K562 (cell line): ENCODE results near the gene OSGIN1. TPM values are rescaled to one million over a fixed set of nuclear protein-coding genes. Genes with fewer than 3 reads are reported as not detected.
A peak's percentile ranks its signal among the peaks of the same experiment; 100 is the strongest.

Source experiments
- ADNP ChIP-seq: fragments of 200-800 bp; sonication (Bioruptor generic); IDR thresholded peaks from 2 replicates; pipeline ENCODE4 v1.6.1; 2016; ENCODE audit warnings: missing genetic modification characterization, missing compliant biosample characterization
- BACH1 ChIP-seq: fragments of 200-800 bp; sonication (Bioruptor generic); IDR thresholded peaks from 2 replicates; pipeline ENCODE4 v1.6.1; 2016; ENCODE audit warnings: missing genetic modification characterization, missing compliant biosample characterization
- DIDO1 ChIP-seq: fragments of 450-650 bp; IDR thresholded peaks from 2 replicates; pipeline ENCODE4 v1.6.1; 2016; ENCODE audit warnings: low read depth, missing biosample characterization, missing genetic modification characterization
- ERF ChIP-seq: fragments of 450-650 bp; formaldehyde crosslinking; IDR thresholded peaks from 2 replicates; pipeline ENCODE4 v1.4.0; 2020; ENCODE audit warnings: mild to moderate bottlenecking, mixed read lengths
- FOXA3 ChIP-seq, 2 experiments: fragments of 450-650 bp in 1 of 2; sonication (generic) in 1 of 2; formaldehyde crosslinking; IDR thresholded peaks in 1 of 2; conservative IDR thresholded peaks in 1 of 2; 2 replicates each; pipeline versions ENCODE4 v1.4.0 to v1.8.0; 2020 to 2022; ENCODE audit warnings: mild to moderate bottlenecking in 2 of 2, missing genetic modification reagents in 1 of 2
- MECOM ChIP-seq: fragments of 250-450 bp; sonication (Bioruptor Pico); IDR thresholded peaks from 2 replicates; pipeline ENCODE4 v1.8.0; 2022; ENCODE audit warnings: inconsistent platforms
- PHF8 ChIP-seq: fragments of 200-600 bp; sonication (generic); IDR thresholded peaks from 2 replicates; pipeline ENCODE4 v1.6.1; 2012; ENCODE audit warnings: mixed run types, mild to moderate bottlenecking, inconsistent platforms, low read length, moderate library complexity, borderline replicate concordance
- SMAD4 ChIP-seq: fragments of 250-450 bp; sonication (Bioruptor Pico); conservative IDR thresholded peaks from 2 replicates; pipeline ENCODE4 v1.8.0; 2021; ENCODE audit warnings: inconsistent platforms, mild to moderate bottlenecking, moderate library complexity
- SMARCA4 ChIP-seq: fragments of 450-650 bp; IDR thresholded peaks from 2 replicates; pipeline ENCODE4 v1.6.1; 2016
- SMC3 ChIP-seq: conservative IDR thresholded peaks from 2 replicates; pipeline ENCODE4 v1.6.1; 2011; ENCODE audit warnings: low read depth, low read length, improper control_type of control experiment; ENCODE audit not compliant: insufficient read depth
- SNRNP70 ChIP-seq: fragments of 200-400 bp; formaldehyde crosslinking; optimal IDR thresholded peaks from 2 replicates; pipeline ENCODE3; 2017; ENCODE audit warnings: low read depth, low read length
- ZFX ChIP-seq: sonication (generic); formaldehyde crosslinking; IDR thresholded peaks from 2 replicates; pipeline ENCODE4 v1.8.0; 2022; ENCODE audit warnings: mild to moderate bottlenecking, missing genetic modification reagents, moderate library complexity
- polyA plus RNA-seq, 8 experiments: library from polyadenylated mRNA; depleted of rRNA in 4 of 8; stranded (reverse) in 5 of 8; unstranded in 3 of 8; fragments of >200 nt; fragmentation: Nextera tagmentation in 2 of 8; fragmentation: Illumina TruSeq in 1 of 8; extraction: Ambion mirVana in 2 of 8; extraction: Trizol in 1 of 8; gene quantifications; 2 replicates each; pipeline versions ENCODE4 v1.2.1 to v1.2.3, GENCODE V29; 2011 to 2014; ENCODE audit warnings: inconsistent platforms in 1 of 8, missing spikeins in 1 of 8
- total RNA-seq, 7 experiments: library from RNA; depleted of rRNA in 6 of 7; stranded (reverse); fragments of >200 nt in 6 of 7; fragmentation: Illumina TruSeq in 2 of 7; extraction: Trizol in 2 of 7; gene quantifications; 2 replicates each; pipeline versions ENCODE4 v1.2.1 to v1.2.3, GENCODE V29; 2011 to 2021; ENCODE audit warnings: low replicate concordance in 1 of 7
- TF ChIP-seq, protein P1 (sequence below): fragments of 450-650 bp; formaldehyde crosslinking; IDR thresholded peaks from 2 replicates; pipeline ENCODE4 v1.4.0; 2020; ENCODE audit warnings: mild to moderate bottlenecking, moderate library complexity
- TF ChIP-seq, protein P2 (sequence below): sonication (generic); formaldehyde crosslinking; IDR thresholded peaks from 2 replicates; pipeline ENCODE4 v1.5.0; 2020; ENCODE audit warnings: missing genetic modification reagents
- TF ChIP-seq, protein P3 (sequence below), 2 experiments: fragments of 450-650 bp in 1 of 2; sonication (generic) in 1 of 2; formaldehyde crosslinking in 1 of 2; IDR thresholded peaks; 2 replicates each; pipeline versions ENCODE4 v1.7.1 to v1.9.0; 2016 to 2022; ENCODE audit warnings: inconsistent platforms in 1 of 2, mild to moderate bottlenecking in 1 of 2, missing genetic modification reagents in 1 of 2

The OSGIN1 gene
- total and polyA plus RNA-seq, 9 of the 15 experiments (the other 6 are each of a cell fraction or from before 2014, with no cell fraction given) = 0.03 to 3.6 (median 1.6) TPM

DNA sequence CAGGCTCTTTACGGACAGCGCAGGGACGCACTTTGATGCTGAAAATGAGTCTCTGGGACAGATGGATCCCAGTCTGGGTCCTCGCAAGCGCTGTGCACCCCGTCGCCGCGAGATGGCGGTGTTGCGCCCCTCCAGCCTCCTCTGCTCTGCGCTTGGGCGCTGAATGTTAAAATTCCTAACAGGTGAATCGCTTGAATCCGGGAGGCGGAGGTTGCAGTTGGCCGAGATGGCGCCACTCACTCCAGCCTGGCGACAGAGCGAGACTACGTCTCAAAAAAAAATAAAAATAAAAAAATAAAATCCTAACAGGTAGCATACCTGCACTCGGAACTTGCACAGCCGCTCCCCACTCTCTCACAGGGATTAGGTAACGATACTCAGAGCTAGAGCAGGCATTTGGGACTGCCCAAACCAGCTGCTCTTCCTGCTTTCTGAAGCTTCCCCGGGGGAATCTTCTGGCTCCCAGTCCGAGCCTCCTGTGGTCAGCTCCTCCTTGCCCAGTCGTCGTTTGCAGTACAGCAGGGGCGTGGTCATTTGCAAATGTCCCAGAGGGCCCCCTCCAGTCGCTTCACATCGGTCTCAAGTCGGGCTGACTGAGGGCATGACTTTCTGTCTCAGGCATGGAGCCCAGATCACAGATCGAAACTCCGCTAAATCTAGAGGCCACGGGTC is 26.2 kb upstream of the OSGIN1 start (continued):
- TF ChIP-seq, protein P1, sequence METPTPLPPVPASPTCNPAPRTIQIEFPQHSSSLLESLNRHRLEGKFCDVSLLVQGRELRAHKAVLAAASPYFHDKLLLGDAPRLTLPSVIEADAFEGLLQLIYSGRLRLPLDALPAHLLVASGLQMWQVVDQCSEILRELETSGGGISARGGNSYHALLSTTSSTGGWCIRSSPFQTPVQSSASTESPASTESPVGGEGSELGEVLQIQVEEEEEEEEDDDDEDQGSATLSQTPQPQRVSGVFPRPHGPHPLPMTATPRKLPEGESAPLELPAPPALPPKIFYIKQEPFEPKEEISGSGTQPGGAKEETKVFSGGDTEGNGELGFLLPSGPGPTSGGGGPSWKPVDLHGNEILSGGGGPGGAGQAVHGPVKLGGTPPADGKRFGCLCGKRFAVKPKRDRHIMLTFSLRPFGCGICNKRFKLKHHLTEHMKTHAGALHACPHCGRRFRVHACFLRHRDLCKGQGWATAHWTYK = no peak
- TF ChIP-seq PHF8 (no peak), MECOM (CRISPR knock-in tag) (no peak), DIDO1 (tag) (no peak), SMAD4 (CRISPR knock-in tag) (peak; percentile 45; the same call in 1 of the 2 replicates), SMARCA4 (peak; percentile 33; the same call in 1 of the 2 replicates), ZFX (CRISPR knock-in tag) (no peak), ERF (CRISPR knock-in tag) (no peak), SNRNP70 (no peak), BACH1 (tag) (no peak), FOXA3 (CRISPR knock-in tag; conservative IDR thresholded peaks at IDR 0.05 in 1 of 2, IDR thresholded peaks at IDR 0.05 in 1 of 2) (no peak), SMC3 (peak; percentile 75; the same call in 1 of the 2 replicates), ADNP (no peak)
- TF ChIP-seq, protein P2, sequence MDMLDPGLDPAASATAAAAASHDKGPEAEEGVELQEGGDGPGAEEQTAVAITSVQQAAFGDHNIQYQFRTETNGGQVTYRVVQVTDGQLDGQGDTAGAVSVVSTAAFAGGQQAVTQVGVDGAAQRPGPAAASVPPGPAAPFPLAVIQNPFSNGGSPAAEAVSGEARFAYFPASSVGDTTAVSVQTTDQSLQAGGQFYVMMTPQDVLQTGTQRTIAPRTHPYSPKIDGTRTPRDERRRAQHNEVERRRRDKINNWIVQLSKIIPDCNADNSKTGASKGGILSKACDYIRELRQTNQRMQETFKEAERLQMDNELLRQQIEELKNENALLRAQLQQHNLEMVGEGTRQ (CRISPR knock-in tag) = no peak
- TF ChIP-seq, protein P3, sequence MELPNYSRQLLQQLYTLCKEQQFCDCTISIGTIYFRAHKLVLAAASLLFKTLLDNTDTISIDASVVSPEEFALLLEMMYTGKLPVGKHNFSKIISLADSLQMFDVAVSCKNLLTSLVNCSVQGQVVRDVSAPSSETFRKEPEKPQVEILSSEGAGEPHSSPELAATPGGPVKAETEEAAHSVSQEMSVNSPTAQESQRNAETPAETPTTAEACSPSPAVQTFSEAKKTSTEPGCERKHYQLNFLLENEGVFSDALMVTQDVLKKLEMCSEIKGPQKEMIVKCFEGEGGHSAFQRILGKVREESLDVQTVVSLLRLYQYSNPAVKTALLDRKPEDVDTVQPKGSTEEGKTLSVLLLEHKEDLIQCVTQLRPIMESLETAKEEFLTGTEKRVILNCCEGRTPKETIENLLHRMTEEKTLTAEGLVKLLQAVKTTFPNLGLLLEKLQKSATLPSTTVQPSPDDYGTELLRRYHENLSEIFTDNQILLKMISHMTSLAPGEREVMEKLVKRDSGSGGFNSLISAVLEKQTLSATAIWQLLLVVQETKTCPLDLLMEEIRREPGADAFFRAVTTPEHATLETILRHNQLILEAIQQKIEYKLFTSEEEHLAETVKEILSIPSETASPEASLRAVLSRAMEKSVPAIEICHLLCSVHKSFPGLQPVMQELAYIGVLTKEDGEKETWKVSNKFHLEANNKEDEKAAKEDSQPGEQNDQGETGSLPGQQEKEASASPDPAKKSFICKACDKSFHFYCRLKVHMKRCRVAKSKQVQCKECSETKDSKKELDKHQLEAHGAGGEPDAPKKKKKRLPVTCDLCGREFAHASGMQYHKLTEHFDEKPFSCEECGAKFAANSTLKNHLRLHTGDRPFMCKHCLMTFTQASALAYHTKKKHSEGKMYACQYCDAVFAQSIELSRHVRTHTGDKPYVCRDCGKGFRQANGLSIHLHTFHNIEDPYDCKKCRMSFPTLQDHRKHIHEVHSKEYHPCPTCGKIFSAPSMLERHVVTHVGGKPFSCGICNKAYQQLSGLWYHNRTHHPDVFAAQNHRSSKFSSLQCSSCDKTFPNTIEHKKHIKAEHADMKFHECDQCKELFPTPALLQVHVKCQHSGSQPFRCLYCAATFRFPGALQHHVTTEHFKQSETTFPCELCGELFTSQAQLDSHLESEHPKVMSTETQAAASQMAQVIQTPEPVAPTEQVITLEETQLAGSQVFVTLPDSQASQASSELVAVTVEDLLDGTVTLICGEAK (IDR thresholded peaks at IDR 0.05) = no peak
- TF ChIP-seq, protein P3 (CRISPR knock-in tag; IDR thresholded peaks at IDR 0.05) = no peak
